Right lung (tissue), 5 donors: ENCODE data around the gene SETD2. TPM values are rescaled to one million over a fixed set of nuclear protein-coding genes. Genes with fewer than 3 reads are reported as not detected.
"Not testable (repeated sequence)": the region's sequence is repeated elsewhere in the genome, so short reads cannot be mapped to it uniquely, and the experiment has no call there.

ENCODE experiments used
- DNase-seq, 2 donors: peaks; one replicate each; pipeline ENCODE4 v3.0.0-alpha.2; 2013
- polyA plus RNA-seq, 5 donors: library from polyadenylated mRNA; unstranded; fragments of 120-200 nt; gene quantifications; one replicate each; pipeline versions ENCODE4 v1.2.1 to v1.2.3, GENCODE V29; 2013; ENCODE audit warnings: inconsistent platforms in 1 of 5, low replicate concordance in 1 of 5; ENCODE audit not compliant: insufficient read length in 5 of 5, insufficient read depth in 1 of 5

Gene SETD2
- polyA plus RNA-seq, 5 donors: 44.0 to 64.0 (median 61.7) TPM

DNA sequence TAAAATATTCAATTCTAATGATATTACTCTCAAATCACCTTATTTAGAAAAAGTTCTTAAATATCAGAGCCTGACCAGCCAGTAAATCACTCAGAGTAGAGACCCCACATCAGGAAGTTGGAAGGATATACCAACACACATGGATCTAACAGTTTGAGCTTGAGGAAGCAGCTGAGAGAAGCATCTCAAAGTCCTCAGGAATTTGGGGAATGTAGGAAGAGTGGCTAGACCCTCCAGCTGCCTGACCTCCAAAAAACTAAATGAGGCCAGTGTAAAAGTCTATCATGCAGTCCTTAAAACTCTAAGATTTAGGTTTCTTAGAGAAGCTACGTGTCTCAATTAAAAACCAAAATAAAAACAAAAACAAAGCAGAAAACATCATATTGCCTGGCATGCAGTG lies 55.4 kb downstream of the SETD2 start:
- no peak for DNase-seq

GRCh38 chr3:47104259-47104658 lies 59.7 kb downstream of the SETD2 start:
- no peak for DNase-seq

GRCh38 chr3:47103619-47104018 lies 60.3 kb downstream of the SETD2 start:
- DNase-seq: no peak

GRCh38 chr3:47102081-47102600 lies 61.8 kb downstream of the SETD2 start:
- no peak for DNase-seq

DNA sequence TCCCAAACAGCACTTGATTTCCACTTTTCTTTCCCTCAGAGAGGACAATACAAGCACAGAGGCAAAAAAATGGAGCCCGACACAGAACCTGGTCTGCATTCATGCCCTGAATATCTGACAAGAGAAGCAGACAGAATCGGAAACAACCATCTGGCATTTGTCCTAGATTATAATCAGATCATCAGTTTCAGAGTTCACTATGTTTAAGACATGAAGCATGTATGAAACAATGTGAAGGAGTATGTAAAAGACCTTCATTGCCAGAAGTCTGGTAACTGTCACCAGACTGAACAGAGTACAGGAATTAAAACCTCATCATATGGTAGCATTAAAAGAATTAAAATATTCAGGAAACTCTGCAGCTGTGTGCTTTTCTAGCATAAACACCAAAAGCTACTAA lies 65.0 kb downstream of the SETD2 start:
- no peak for DNase-seq

DNA sequence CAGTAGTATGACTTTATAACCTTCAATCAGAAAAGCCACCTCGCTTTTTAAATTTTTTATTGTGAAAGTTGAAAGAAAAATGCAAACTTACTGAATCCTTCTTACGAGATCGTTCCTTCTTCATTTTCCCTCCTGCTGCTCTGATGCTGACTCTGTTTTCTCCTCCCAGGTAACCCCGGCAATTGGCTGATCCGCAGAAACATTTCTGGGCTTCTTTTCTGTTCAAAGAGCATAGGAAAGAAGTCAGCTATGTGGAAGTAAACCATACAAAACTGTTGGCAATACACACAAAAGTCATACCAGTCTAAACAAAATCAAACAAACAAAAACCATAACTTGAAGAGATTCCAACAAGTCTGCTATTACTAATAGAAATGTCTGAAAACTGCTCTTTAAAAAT lies 66.0 kb downstream of the SETD2 start:
- DNase-seq: no peak

DNA sequence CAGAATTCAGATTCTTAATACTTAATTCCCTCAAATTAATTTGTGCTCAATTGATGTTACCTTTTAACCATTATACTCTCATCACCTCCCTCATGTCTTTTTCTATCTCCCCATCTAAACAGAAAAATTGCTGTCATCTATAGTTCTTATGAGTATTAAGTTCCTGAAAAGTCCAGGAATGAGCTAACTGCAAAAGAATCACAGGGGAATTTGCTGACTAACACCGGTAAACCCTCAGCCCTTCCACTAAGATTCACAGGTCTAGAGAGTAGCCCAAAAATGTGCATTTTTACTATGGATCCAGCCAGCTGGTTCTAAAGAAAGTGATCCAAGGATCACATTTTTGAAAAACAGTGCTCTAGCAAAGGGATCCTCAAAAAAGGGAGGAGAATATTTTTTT lies 67.0 kb downstream of the SETD2 start:
- DNase-seq: no peak

DNA sequence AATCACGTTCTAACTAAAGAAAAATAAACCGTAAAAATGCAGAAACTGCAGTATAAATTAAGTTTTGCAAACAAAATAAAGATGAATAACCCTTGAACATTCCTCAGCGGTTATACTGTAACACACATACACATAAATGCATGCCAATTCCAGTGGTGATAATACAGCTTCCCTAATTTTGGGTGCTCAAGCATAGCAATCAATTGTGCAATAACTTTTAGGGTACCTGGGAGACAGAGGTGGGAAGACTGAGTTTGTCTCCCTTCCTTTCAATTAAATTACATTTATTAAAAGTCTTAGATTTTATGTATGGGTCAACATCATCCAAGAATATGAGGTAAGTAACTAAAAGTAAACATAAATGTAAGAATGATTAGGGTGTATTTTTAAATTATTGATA lies 71.8 kb downstream of the SETD2 start:
- DNase-seq: no peak

DNA sequence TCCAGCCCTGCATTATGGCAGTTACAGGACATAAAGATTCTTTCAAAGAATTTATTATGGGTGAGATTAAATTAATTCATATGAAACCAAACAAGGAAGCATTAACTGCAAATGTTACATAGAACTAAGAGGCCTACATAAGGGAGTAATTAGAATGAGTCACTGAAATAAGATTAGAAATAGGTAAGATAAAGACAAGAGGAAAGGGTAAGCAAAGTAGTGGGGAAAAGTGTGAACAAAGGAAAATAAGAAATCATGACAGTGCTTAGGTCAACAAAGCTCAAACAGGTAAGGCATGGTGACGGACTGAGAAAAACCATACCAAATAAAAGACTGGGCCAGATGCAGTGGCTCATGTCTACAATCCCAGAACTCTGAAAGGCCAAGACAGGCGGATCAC lies 74.3 kb downstream of the SETD2 start:
- no peak for DNase-seq

DNA sequence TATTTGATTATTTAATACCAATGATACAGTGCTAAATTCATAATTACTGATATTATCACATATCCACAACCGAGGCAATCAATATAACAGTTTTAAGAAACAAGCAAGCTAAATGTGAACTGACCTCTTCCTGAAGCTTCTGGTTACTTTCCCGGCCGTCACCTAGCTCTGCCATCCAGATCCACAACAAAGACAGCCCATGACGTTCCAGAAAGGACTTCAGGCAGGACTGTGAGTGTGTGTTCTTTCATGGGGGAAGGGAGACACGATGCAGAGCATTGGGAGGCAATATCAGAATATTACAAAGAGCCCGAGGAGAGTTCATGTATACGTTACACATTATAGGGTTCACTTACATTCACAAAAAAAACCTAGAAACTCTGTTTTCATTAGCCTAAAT lies 77.8 kb downstream of the SETD2 start:
- no peak for DNase-seq

- DNase-seq: no peak
These were observed 80.1 kb downstream of the SETD2 start for GRCh38 chr3:47083786-47084185.

GRCh38 chr3:47082519-47082918 lies 81.4 kb downstream of the SETD2 start:
- no peak for DNase-seq

GRCh38 chr3:47079432-47079831 lies 84.5 kb downstream of the SETD2 start:
- DNase-seq: no peak

DNA sequence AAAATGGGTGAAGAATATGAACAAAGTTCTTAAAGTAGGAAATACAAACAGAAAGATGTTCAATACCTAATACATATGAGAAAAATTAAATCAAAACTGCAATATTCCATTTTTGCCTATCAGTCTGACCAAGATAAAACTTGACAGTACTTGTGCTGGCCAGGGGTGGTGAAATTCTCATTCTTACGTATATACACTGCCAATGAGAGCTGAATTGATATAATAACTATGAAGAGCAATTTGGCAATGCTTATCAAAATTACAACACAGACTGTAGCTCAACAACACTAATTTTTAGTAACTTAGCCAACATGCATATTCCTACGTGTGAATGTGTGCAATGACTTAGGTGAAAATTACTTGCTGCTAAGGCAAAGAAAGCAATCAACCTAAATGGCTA lies 90.2 kb downstream of the SETD2 start:
- peak in 1 of 2 donors; percentile 2 for DNase-seq

GRCh38 chr3:47070770-47071169 lies 93.1 kb downstream of the SETD2 start:
- no peak for DNase-seq

GRCh38 chr3:47066259-47066658 lies 97.7 kb downstream of the SETD2 start:
- not testable (repeated sequence) for DNase-seq

- DNase-seq: no peak
These were observed 98.2 kb downstream of the SETD2 start for GRCh38 chr3:47065681-47066080.

DNA sequence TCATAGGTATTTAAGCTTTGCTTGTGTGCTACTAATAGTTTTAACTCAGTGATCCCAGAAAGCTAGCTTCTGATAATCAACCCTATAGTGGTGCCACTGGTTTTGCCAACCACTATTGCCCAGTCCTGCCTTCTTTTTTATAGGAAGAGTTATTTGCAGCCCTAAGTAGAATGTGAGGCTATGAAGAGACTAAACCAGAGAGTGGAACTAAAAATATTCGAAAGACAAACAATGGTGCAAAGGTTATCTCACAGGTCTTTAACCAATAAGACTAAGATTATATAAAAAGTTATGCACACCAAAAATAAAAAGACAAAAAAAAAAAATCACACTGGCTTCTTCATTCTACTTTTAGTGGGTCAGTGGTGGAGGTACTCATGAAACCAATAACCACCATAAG lies 98.9 kb downstream of the SETD2 start:
- DNase-seq: no peak

DNA sequence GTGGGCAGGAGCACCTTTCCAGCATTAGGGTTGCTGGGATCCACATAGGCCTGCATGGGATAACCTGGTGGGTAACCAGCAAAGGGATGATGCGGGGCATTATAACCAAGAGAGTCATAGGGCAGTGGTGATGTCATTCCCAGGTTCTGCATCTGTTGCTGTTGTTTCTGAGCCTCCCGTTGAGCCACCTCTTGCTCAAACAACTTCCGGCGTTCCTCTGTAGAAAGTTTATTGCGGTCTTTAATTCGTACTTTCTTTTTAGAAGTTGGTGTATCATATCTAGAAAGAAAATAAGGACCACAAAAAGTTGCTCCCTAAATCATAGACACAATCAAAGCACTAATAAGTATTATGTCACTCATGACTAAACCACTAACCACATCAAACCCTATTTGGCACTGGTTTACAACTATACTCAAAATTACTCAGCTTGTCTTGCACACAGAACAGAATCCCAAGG lies 106.7 kb downstream of the SETD2 start:
- DNase-seq: no peak

GRCh38 chr3:47056705-47057104 lies 107.2 kb downstream of the SETD2 start:
- no peak for DNase-seq

- DNase-seq: no peak
These were observed 109.5 kb downstream of the SETD2 start for GRCh38 chr3:47054412-47054811.

GRCh38 chr3:47047673-47048072 lies 116.2 kb downstream of the SETD2 start:
- no peak for DNase-seq

DNA sequence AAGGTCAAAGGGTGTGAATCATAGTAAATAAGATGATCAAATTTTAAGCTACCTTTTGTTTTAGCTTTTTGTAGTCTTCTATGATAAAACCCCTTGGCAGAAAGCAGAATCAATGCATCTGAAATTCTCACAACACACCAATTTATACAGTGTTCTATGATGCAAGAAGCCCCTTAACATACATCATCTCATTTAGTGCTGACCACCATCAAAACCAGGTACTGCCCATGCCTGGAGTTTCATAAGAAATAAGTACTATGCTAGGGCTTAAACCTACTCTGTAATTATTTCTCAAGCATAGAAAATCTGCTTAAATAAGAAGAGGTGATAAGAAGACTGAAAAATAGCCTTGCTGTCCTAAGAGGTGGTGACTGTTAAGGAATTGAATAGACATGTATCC lies 116.8 kb downstream of the SETD2 start:
- DNase-seq: no peak

DNA sequence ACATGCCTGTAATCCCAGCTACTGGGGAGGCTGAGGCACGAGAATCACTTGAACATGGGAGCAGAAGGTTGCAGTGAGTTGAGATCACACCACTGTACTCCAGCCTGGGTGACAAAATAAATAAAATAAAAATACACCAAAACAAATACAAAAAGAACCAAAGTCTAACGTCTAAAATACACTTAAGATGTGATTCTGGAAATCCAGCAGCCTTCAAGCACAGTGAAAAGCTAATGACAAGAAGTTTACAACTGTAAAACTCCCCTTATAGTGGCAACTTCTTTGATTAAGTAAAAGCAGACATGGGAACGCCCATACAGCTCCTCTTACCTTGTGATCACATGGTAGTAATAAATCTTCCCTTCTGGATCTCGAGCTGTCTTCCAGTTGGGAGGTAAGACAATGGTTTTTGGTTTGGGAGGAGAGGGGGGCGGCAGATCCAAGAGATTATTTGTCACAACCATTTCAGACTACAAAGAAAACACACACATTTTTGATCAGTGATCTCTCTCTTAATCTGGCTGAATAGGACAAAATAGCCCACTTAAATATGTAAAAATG lies 121.6 kb downstream of the SETD2 start:
- no peak for DNase-seq
